PC-9 (cell line): ENCODE results near the gene EYS. TPM values are rescaled to one million over a fixed set of nuclear protein-coding genes. Genes with fewer than 3 reads are reported as not detected.

ENCODE experiments used
- BruUV-seq: library from RNA; stranded (reverse); fragments of 400-500 nt; replicated peaks from 2 replicates; lab custom pipeline; 2021; lab: Mats Ljungman, UMichigan
- CTCF ChIA-PET: fragments of 300-600 bp; sonication (Branson Sonifier 250); formaldehyde crosslinking; loops from one replicate; lab custom pipeline; 2022; ENCODE audit warnings: antibody characterized with exemption; lab: Charles Lee
- POLR2A ChIA-PET: fragments of 300-600 bp; sonication (Branson Sonifier 250); formaldehyde crosslinking; loops from one replicate; lab custom pipeline; 2022; ENCODE audit warnings: antibody characterized with exemption; ENCODE audit not compliant: unreplicated experiment; lab: Charles Lee
- DNase-seq, 2 experiments: peaks; one replicate each; pipeline versions ENCODE4 v3.0.0 to v3.0.0-alpha.2; 2015 to 2022; ENCODE audit warnings: mixed read lengths in 1 of 2
- H2AFZ ChIP-seq: fragments of 200-600 bp; sonication (generic); 2 replicates; pipeline ENCODE4 v1.8.1; 2017; ENCODE audit warnings: antibody characterized with exemption
- H3F3A ChIP-seq: fragments of 200-600 bp; sonication (generic); 2 replicates; pipeline ENCODE4 v1.8.1; 2017; ENCODE audit warnings: antibody characterized with exemption, mild to moderate bottlenecking, low read depth; ENCODE audit not compliant: insufficient read depth
- H3K27ac ChIP-seq: fragments of 200-600 bp; sonication (generic); 2 replicates; pipeline ENCODE4 v1.6.1; 2016; ENCODE audit warnings: mixed run types
- H3K27me3 ChIP-seq: fragments of 200-600 bp; sonication (generic); 2 replicates; pipeline ENCODE4 v1.6.1; 2016; ENCODE audit warnings: low read depth, mixed run types; ENCODE audit not compliant: insufficient read depth
- H3K36me3 ChIP-seq: fragments of 200-600 bp; sonication (generic); 2 replicates; pipeline ENCODE4 v1.6.1; 2016; ENCODE audit warnings: low read depth, mixed run types
- H3K4me1 ChIP-seq: fragments of 200-600 bp; sonication (generic); replicated peaks from 2 replicates; pipeline ENCODE4 v1.6.1; 2016; ENCODE audit warnings: mixed run types; ENCODE audit not compliant: insufficient read depth
- H3K4me2 ChIP-seq: fragments of 200-600 bp; sonication (generic); 2 replicates; pipeline ENCODE4 v1.6.1; 2017; ENCODE audit warnings: mixed run types
- H3K4me3 ChIP-seq: fragments of 200-600 bp; sonication (generic); 2 replicates; pipeline ENCODE4 v1.6.1; 2016; ENCODE audit warnings: mixed run types
- H3K79me2 ChIP-seq: fragments of 200-600 bp; sonication (generic); 2 replicates; pipeline ENCODE4 v1.6.1; 2017; ENCODE audit warnings: low read depth, mixed run types
- H3K9me2 ChIP-seq: fragments of 200-600 bp; sonication (generic); 2 replicates; pipeline ENCODE4 v1.8.1; 2017; ENCODE audit warnings: mild to moderate bottlenecking; ENCODE audit not compliant: insufficient read depth
- H3K9me3 ChIP-seq: fragments of 200-600 bp; sonication (generic); 2 replicates; pipeline ENCODE4 v1.8.1; 2016; ENCODE audit warnings: low read depth; ENCODE audit not compliant: insufficient read depth
- H4K20me1 ChIP-seq: fragments of 200-600 bp; sonication (generic); 2 replicates; pipeline ENCODE4 v1.8.1; 2017; ENCODE audit not compliant: insufficient read depth
- EZH2 ChIP-seq: fragments of 200-600 bp; sonication (generic); IDR thresholded peaks from 2 replicates; pipeline ENCODE4 v1.8.0; 2017; ENCODE audit warnings: antibody characterized with exemption, low read depth
- intact Hi-C: fragments of 100-400 bp; cut with micrococcal nuclease; formaldehyde crosslinking; loops from one replicate; pipeline ENCODE4 v1.10.0; 2022; ENCODE audit not compliant: unreplicated experiment
- total RNA-seq: library from RNA; stranded (reverse); gene quantifications from 2 replicates; pipeline ENCODE4 v1.2.3, GENCODE V29; 2021
- TF ChIP-seq, protein P1 (sequence below): fragments of 200-600 bp; sonication (generic); conservative IDR thresholded peaks from 2 replicates; pipeline ENCODE4 v1.6.1; 2017; ENCODE audit warnings: mixed run types, antibody characterized with exemption, mild to moderate bottlenecking, moderate library complexity

The EYS gene
- total RNA-seq, 1 experiment from 2014 or later: not detected

- Histone ChIP-seq H3F3A (no peaks in the 10 kb centered on the region), H3K79me2 (no peaks in the 10 kb centered on the region), H3K27ac (no peak overlapping the region), H3K4me1 (no peaks in the 10 kb centered on the region), H3K9me2 (no peaks in the 10 kb centered on the region), H2AFZ (no peak overlapping the region), H3K4me2 (no peak overlapping the region), H3K4me3 (no peak overlapping the region), H4K20me1 (no peaks in the 10 kb centered on the region), H3K36me3 (no peaks in the 10 kb centered on the region), H3K9me3 (no peaks in the 10 kb centered on the region), H3K27me3 (no peaks in the 10 kb centered on the region)
- ChIA-PET CTCF (no interaction called here), POLR2A (no interaction called here)
- intact Hi-C loops: no loop called here
- BruUV-seq: no TSS peak
- no peak for DNase-seq
- TF ChIP-seq, protein P1, sequence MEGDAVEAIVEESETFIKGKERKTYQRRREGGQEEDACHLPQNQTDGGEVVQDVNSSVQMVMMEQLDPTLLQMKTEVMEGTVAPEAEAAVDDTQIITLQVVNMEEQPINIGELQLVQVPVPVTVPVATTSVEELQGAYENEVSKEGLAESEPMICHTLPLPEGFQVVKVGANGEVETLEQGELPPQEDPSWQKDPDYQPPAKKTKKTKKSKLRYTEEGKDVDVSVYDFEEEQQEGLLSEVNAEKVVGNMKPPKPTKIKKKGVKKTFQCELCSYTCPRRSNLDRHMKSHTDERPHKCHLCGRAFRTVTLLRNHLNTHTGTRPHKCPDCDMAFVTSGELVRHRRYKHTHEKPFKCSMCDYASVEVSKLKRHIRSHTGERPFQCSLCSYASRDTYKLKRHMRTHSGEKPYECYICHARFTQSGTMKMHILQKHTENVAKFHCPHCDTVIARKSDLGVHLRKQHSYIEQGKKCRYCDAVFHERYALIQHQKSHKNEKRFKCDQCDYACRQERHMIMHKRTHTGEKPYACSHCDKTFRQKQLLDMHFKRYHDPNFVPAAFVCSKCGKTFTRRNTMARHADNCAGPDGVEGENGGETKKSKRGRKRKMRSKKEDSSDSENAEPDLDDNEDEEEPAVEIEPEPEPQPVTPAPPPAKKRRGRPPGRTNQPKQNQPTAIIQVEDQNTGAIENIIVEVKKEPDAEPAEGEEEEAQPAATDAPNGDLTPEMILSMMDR: no peak
- no peak for TF ChIP-seq EZH2
Observed at GRCh38 chr6:64703922-64704321, 1003.1 kb downstream of the EYS start.

DNA sequence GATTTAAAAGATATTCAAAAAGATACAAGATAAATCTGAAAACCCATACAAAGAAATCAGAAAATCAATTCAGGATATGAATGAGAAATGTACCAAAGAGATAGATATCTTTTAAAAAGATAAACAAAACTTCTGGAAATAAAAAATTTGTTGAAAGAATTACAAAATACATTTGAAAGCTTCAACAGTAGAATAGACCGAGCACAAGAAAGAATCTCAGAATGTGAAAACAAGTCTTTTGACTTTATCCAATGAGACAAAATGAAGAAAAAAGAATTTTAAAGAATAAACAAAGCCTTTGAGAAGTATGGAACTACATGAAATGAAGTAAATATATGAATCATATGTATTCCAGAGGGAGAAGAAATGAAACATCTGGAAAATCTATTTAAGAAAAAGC is 1011.0 kb downstream of the EYS start:
- Histone ChIP-seq H3K9me2 (no peaks in the 10 kb centered on the region), H3F3A (no peaks in the 10 kb centered on the region), H3K4me3 (no peak overlapping the region), H3K4me1 (no peaks in the 10 kb centered on the region), H4K20me1 (no peaks in the 10 kb centered on the region; the same call in 1 of the 2 replicates), H3K27me3 (no peaks in the 10 kb centered on the region), H3K9me3 (no peaks in the 10 kb centered on the region), H3K4me2 (no peak overlapping the region), H3K27ac (no peak overlapping the region), H3K79me2 (no peaks in the 10 kb centered on the region), H3K36me3 (no peaks in the 10 kb centered on the region), H2AFZ (no peak overlapping the region)
- no TSS peak for BruUV-seq
- no peak for TF ChIP-seq EZH2
- TF ChIP-seq, protein P1: no peak
- ChIA-PET POLR2A (no interaction called here), CTCF (no interaction called here)
- DNase-seq: no peak
- intact Hi-C loops: no loop called here

DNA sequence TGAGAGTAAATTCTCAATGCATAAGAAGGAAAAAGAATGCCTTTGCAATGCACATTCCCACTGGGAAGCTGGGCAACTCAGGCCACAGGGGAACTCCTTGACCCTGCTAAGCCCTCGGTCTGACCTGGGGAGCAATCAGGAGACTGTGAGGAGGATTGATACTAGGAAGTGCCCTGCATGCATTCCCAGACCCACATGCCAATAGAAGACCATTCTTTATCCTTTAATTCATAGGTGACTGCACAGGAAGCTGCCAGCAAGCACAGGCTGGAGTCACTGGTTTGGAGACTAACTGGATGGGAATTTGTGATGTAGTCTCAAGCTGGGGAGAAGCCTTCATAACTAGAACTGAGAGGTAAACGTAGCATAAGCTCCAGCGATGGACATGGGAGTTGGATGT is 1012.7 kb downstream of the EYS start:
- Histone ChIP-seq H3K27me3 (no peaks in the 10 kb centered on the region), H4K20me1 (no peaks in the 10 kb centered on the region; the same call in 1 of the 2 replicates), H3K9me3 (no peaks in the 10 kb centered on the region), H3K9me2 (no peaks in the 10 kb centered on the region), H3K4me3 (no peak overlapping the region), H3K4me1 (no peaks in the 10 kb centered on the region), H2AFZ (0 out of 2 replicates have a peak overlapping the region, but pooled peaks have one; percentile 16), H3K27ac (no peak overlapping the region), H3K4me2 (no peak overlapping the region), H3F3A (no peaks in the 10 kb centered on the region), H3K79me2 (no peaks in the 10 kb centered on the region), H3K36me3 (no peaks in the 10 kb centered on the region)
- intact Hi-C loops: no loop called here
- POLR2A ChIA-PET: no interaction called here
- DNase-seq: no peak
- BruUV-seq: no TSS peak
- CTCF ChIA-PET: no interaction called here
- TF ChIP-seq EZH2: no peak
- TF ChIP-seq, protein P1: no peak
